ENCODE results near the gene FBXL20. TPM values are rescaled to one million over a fixed set of nuclear protein-coding genes. Genes with fewer than 3 reads are reported as not detected.

FBXL20 gene
- total and polyA plus RNA-seq, 2 of the 8 experiments (the other 6 are each of a cell fraction or from before 2014, with no cell fraction given) = 5.5 to 11.0 TPM

GRCh38 chr17:39365872-39366271 lies 35.6 kb downstream of the FBXL20 start (continued):
- TF ChIP-seq, protein P1, sequence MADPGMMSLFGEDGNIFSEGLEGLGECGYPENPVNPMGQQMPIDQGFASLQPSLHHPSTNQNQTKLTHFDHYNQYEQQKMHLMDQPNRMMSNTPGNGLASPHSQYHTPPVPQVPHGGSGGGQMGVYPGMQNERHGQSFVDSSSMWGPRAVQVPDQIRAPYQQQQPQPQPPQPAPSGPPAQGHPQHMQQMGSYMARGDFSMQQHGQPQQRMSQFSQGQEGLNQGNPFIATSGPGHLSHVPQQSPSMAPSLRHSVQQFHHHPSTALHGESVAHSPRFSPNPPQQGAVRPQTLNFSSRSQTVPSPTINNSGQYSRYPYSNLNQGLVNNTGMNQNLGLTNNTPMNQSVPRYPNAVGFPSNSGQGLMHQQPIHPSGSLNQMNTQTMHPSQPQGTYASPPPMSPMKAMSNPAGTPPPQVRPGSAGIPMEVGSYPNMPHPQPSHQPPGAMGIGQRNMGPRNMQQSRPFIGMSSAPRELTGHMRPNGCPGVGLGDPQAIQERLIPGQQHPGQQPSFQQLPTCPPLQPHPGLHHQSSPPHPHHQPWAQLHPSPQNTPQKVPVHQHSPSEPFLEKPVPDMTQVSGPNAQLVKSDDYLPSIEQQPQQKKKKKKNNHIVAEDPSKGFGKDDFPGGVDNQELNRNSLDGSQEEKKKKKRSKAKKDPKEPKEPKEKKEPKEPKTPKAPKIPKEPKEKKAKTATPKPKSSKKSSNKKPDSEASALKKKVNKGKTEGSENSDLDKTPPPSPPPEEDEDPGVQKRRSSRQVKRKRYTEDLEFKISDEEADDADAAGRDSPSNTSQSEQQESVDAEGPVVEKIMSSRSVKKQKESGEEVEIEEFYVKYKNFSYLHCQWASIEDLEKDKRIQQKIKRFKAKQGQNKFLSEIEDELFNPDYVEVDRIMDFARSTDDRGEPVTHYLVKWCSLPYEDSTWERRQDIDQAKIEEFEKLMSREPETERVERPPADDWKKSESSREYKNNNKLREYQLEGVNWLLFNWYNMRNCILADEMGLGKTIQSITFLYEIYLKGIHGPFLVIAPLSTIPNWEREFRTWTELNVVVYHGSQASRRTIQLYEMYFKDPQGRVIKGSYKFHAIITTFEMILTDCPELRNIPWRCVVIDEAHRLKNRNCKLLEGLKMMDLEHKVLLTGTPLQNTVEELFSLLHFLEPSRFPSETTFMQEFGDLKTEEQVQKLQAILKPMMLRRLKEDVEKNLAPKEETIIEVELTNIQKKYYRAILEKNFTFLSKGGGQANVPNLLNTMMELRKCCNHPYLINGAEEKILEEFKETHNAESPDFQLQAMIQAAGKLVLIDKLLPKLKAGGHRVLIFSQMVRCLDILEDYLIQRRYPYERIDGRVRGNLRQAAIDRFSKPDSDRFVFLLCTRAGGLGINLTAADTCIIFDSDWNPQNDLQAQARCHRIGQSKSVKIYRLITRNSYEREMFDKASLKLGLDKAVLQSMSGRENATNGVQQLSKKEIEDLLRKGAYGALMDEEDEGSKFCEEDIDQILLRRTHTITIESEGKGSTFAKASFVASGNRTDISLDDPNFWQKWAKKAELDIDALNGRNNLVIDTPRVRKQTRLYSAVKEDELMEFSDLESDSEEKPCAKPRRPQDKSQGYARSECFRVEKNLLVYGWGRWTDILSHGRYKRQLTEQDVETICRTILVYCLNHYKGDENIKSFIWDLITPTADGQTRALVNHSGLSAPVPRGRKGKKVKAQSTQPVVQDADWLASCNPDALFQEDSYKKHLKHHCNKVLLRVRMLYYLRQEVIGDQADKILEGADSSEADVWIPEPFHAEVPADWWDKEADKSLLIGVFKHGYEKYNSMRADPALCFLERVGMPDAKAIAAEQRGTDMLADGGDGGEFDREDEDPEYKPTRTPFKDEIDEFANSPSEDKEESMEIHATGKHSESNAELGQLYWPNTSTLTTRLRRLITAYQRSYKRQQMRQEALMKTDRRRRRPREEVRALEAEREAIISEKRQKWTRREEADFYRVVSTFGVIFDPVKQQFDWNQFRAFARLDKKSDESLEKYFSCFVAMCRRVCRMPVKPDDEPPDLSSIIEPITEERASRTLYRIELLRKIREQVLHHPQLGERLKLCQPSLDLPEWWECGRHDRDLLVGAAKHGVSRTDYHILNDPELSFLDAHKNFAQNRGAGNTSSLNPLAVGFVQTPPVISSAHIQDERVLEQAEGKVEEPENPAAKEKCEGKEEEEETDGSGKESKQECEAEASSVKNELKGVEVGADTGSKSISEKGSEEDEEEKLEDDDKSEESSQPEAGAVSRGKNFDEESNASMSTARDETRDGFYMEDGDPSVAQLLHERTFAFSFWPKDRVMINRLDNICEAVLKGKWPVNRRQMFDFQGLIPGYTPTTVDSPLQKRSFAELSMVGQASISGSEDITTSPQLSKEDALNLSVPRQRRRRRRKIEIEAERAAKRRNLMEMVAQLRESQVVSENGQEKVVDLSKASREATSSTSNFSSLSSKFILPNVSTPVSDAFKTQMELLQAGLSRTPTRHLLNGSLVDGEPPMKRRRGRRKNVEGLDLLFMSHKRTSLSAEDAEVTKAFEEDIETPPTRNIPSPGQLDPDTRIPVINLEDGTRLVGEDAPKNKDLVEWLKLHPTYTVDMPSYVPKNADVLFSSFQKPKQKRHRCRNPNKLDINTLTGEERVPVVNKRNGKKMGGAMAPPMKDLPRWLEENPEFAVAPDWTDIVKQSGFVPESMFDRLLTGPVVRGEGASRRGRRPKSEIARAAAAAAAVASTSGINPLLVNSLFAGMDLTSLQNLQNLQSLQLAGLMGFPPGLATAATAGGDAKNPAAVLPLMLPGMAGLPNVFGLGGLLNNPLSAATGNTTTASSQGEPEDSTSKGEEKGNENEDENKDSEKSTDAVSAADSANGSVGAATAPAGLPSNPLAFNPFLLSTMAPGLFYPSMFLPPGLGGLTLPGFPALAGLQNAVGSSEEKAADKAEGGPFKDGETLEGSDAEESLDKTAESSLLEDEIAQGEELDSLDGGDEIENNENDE (IDR thresholded peaks at IDR 0.05; ENCODE audit: insufficient replicate concordance, low read length) = no peak
- TF ChIP-seq KDM4A (IDR thresholded peaks at IDR 0.05; ENCODE audit: low read depth, low read length, severe bottlenecking) = no peak

Measured in H1 (cell line).